Retinal pigment epithelial cell (primary cell): ENCODE data around the gene CCDC149.

ENCODE experiments used
- DNase-seq: peaks from one replicate; pipeline ENCODE4 v3.0.0-alpha.2; 2010; ENCODE audit warnings: low read depth
- H3K4me3 ChIP-seq: 2 replicates; pipeline ENCODE4 v1.5.1; 2011; ENCODE audit warnings: mild to moderate bottlenecking, low read length, control low read depth, moderate library complexity
- TF ChIP-seq, protein P1 (sequence below): conservative IDR thresholded peaks from 2 replicates; pipeline ENCODE4 v1.5.1; 2011; ENCODE audit warnings: low read depth, low read length, control low read depth, inconsistent platforms

The CCDC149 gene

DNA sequence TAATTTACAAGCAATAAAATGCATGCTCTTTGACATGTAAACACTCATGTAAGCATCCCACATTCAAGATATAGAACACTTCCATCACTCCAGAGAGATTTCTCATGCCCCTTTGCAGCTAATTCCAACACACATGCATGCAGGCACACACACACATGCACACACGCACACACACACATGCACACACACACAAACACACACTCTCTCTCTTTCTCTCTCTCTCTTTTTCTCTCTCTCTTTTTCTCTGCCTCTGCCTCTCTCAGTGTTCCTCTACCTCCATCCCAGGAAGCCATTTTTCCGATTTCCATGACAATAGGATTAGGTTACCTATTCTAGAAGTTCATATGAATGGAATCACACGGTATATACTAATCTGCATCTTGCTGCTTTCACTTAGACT lies 129.3 kb downstream of the CCDC149 start:
- TF ChIP-seq, protein P1, sequence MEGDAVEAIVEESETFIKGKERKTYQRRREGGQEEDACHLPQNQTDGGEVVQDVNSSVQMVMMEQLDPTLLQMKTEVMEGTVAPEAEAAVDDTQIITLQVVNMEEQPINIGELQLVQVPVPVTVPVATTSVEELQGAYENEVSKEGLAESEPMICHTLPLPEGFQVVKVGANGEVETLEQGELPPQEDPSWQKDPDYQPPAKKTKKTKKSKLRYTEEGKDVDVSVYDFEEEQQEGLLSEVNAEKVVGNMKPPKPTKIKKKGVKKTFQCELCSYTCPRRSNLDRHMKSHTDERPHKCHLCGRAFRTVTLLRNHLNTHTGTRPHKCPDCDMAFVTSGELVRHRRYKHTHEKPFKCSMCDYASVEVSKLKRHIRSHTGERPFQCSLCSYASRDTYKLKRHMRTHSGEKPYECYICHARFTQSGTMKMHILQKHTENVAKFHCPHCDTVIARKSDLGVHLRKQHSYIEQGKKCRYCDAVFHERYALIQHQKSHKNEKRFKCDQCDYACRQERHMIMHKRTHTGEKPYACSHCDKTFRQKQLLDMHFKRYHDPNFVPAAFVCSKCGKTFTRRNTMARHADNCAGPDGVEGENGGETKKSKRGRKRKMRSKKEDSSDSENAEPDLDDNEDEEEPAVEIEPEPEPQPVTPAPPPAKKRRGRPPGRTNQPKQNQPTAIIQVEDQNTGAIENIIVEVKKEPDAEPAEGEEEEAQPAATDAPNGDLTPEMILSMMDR = no peak

DNA sequence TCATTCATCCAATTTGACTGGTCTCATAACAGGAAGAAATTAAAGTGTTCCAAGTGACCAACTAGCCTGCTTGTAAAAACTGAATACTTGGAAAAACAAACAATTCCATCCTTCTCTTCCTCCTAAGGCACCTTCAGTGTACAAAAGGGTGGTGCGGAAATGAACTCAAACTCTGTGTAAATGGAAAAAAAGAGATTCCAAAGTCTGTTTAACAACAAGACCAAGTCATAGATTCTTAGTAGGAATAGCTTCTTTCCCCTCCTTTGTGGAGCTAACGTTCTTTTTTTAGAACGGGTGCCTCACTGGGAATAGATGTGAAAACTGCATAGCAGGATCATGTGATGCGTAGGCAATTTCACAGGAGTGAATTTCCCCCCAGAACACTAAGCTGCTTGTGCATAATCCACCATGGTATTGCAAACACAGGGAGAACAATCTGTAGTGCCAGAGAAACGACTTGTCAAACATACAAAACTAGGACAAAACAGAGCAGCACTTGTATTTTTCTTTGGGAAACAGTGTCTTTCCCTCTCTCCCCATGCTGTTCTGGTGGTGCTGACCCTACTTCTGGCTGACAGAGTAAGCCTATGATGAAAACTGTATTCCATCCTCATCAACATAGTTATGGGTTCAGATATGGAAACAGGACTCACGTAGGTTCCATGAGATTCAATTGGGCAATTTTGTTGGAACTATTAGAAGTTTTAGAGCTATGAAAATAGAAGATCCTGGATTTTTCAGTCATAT lies 130.7 kb downstream of the CCDC149 start:
- TF ChIP-seq, protein P1 = no peak
- DNase-seq = peak; percentile 85
- H3K4me3 ChIP-seq = no peak overlapping the region

More for the DNA sequence above, 129.3 kb downstream of the CCDC149 start:
- no peak for DNase-seq
- H3K4me3 ChIP-seq = no peak overlapping the region

DNA sequence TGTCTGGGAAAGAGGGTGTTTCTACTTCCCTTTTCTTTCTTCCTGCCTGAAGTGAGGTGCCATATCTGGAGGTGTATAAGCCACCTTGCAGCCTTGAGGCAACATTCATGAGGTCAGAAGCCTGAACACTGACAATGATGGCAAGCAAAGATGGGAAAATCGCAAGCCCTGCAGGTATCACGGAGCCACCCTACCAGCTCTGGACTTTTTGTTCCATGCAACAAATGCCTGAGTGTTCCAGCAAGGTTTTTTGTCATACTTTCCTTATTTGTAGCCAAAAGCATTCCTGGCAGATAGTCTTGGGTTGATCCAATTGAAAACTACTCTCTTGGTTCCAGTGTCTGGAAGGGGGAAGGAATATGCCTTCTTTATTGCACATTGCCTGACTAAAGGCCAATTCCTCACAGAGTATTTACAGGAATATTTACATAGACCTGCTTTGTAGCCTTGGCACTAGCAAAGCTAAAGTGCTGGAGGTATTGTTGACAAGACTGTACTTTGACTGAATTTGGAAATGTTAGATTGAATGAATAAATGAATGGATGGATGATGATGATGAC lies 131.8 kb downstream of the CCDC149 start:
- H3K4me3 ChIP-seq = no peak overlapping the region
- DNase-seq = no peak
- TF ChIP-seq, protein P1 = no peak

DNA sequence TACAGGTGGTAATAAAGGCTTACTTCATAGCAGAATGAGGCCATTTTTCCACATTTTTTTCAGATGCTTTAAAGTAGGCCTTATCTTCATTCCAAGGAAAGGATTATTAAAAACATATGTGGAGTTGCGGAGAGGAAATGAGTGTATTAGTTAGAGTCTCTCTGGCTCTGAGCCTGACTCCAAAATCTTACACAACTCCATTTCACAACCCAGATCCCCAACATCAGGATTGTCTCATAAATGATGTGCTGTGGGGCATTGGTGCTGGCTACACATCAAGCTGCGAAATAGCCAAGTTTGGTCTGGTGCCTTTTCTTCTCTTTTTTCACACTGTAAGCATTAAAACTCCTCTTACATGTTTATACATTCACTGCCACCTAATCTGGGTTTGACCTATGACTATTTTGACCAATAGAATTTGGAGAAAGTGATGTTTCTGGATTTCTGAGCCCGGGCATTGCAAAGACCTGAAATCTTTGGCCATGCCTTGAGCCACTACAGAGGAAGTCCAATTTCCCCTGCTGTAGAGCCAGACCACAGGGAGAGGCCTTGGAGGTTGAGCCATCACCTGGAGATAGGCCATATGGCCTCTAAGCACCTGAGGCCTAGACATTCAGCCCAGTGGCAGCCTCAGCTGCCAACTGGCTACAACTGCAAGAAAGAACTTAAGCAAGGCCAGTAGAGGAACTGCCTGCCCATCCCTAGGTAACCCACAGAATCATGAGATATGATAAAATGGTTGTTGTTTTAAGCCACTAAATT lies 134.2 kb downstream of the CCDC149 start:
- H3K4me3 ChIP-seq = no peak overlapping the region
- TF ChIP-seq, protein P1 = no peak
- DNase-seq = no peak

DNA sequence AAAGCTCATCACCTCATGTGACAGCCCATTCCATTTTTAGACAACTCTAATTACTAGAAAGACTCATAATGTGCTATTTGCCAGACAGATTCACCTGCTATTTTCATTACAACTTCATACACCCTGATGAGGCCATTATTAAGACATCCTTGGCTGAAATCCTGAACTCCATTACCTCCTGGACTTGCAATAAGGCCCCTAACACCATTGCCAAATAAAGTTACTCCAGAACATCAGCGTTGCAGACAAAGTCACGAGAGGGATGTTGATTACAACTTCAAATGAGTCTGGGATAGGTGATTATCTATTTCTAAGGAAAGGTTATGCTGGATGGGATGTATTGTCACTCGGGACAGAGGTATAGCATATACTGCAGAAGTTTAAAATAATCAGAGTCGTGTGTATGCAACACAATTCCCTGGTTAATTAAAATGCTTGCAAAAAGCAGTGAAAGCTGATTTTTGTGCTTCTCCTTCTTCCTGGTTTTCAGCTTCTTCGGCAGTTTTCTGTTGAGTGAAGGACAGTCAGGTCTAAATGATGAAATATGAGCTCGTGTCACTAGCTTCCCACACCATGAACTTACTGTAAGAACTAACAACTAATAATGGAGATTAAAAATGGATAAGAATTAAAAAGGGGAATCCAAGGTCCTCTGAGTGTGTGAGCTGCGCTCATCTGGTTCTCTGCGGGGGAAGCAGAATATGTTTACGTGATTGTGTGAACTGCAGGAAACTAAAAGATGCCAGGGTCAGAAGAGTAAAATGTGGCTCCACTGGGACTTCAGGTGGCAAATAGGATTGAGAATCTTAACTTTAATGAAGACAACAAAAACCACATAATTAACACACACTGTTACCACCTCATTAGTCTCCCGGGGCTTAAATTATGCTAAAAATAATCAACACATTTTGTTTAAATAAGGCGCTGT lies 135.0 kb downstream of the CCDC149 start:
- H3K4me3 ChIP-seq = no peak overlapping the region
- TF ChIP-seq, protein P1 = no peak
- no peak for DNase-seq

DNA sequence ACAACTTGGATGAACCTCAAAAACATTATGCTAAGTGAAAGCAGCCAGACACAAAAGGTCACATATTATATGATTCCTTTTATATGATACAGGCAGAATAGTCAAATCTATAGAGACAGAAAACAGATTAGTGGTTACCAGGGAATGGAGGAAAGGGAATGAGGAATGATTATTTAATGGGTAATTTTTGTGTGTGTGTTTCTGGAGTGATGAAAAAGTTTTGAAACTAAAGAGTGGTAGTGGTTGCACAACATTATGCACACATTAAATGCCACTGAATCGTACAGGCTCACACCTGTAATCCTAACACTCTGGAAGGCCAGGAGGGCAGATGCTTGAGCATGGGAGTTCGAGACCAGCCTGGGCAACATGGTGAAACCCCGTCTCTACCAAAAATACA lies 137.1 kb downstream of the CCDC149 start:
- no peak overlapping the region for H3K4me3 ChIP-seq
- DNase-seq = no peak
- TF ChIP-seq, protein P1 = no peak
